ENCODE data around the gene IDS. TPM values are rescaled to one million over a fixed set of nuclear protein-coding genes. Genes with fewer than 3 reads are reported as not detected.

Gene IDS
- total RNA-seq, 2 experiments from 2014 or later, result 44.0 to 65.8 TPM

- no peak overlapping the region for H3K4me2 ChIP-seq (ENCODE audit: low read length)
- DNase-seq (ENCODE audit: low spot score), result no peak
- H3K27ac ChIP-seq (ENCODE audit: low read depth, low read length, poor library complexity, severe bottlenecking), result no peak overlapping the region
- no peak for TF ChIP-seq EZH2phosphoT487 (IDR thresholded peaks at IDR 0.05; ENCODE audit: borderline replicate concordance, low read depth, low read length)
- TF ChIP-seq, protein P1, sequence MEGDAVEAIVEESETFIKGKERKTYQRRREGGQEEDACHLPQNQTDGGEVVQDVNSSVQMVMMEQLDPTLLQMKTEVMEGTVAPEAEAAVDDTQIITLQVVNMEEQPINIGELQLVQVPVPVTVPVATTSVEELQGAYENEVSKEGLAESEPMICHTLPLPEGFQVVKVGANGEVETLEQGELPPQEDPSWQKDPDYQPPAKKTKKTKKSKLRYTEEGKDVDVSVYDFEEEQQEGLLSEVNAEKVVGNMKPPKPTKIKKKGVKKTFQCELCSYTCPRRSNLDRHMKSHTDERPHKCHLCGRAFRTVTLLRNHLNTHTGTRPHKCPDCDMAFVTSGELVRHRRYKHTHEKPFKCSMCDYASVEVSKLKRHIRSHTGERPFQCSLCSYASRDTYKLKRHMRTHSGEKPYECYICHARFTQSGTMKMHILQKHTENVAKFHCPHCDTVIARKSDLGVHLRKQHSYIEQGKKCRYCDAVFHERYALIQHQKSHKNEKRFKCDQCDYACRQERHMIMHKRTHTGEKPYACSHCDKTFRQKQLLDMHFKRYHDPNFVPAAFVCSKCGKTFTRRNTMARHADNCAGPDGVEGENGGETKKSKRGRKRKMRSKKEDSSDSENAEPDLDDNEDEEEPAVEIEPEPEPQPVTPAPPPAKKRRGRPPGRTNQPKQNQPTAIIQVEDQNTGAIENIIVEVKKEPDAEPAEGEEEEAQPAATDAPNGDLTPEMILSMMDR (conservative IDR thresholded peaks at IDR 0.05; ENCODE audit: low read length), result no peak
- H3K36me3 ChIP-seq (ENCODE audit: insufficient read depth, low read length), result no peaks in the 10 kb centered on the region
- no peak overlapping the region for H2AFZ ChIP-seq (ENCODE audit: low read length)
- intact Hi-C loops (cut with micrococcal nuclease; ENCODE audit: unreplicated experiment), result no loop called here
- BruUV-seq (replicated peaks), result no TSS peak
- H3K9me3 ChIP-seq (ENCODE audit: low read length), result no peaks in the 10 kb centered on the region
- no peaks in the 10 kb centered on the region for H3K9me2 ChIP-seq (ENCODE audit: insufficient read depth, low read length)
- H4K20me1 ChIP-seq (ENCODE audit: insufficient read depth, low read length), result no peaks in the 10 kb centered on the region
- no peak overlapping the region for H3K4me3 ChIP-seq (ENCODE audit: low read depth, low read length, poor library complexity, severe bottlenecking)
- peaks cover 2% of the 10 kb centered on the region for H3K4me1 ChIP-seq (ENCODE audit: insufficient read depth, low read length, poor library complexity, severe bottlenecking)
- no peaks in the 10 kb centered on the region for H3K79me2 ChIP-seq (ENCODE audit: insufficient read depth, low read depth, low read length)
- CTCF ChIA-PET (ENCODE audit: unreplicated experiment), result no interaction called here
- POLR2A ChIA-PET, result no interaction called here
Measured at GRCh38 chrX:149515954-149516602, 11.0 kb upstream of the IDS start.

DNA sequence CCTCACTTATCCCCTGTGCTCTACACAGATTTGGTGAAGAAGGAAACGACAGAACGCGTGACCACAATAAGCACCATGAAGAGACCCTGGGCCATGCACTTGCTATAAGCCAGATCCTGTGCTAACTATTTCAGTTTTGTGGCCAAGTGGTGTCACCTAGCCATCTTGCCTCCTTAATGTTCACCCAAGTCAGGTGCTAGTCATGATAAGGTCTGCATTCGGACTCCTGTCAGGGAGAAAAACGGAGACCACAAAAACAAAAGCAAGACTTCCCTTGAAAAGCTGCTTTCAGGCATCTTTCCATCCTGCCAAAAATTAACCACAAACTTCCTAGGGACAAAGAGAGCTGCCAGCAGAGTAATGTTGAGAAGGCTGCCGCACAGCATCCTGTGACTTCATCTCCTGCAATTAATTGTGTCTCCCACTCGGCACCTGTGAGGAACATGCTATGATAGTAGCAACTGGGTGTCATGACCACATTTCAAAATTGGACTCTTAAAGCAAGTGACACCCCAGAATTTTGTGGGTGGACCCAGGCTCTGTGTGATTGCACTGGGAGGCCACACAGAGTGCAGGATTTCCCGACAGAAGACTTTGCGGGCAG lies 8.8 kb upstream of the IDS start:
- no peak overlapping the region for H2AFZ ChIP-seq (ENCODE audit: low read length)
- POLR2A ChIA-PET, result interaction anchor here (0.6 kb wide), 1 partner anchor 26 kb away, joined by 4 read pairs; no protein-coding TSS in a partner anchor
- no TSS peak for BruUV-seq (replicated peaks)

More for the DNA sequence above, 8.8 kb upstream of the IDS start:
- H3K36me3 ChIP-seq (ENCODE audit: insufficient read depth, low read length), result no peaks in the 10 kb centered on the region
- CTCF ChIA-PET (ENCODE audit: unreplicated experiment), result no interaction called here
- no peaks in the 10 kb centered on the region for H4K20me1 ChIP-seq (ENCODE audit: insufficient read depth, low read length)
- H3K4me1 ChIP-seq (ENCODE audit: insufficient read depth, low read length, poor library complexity, severe bottlenecking), result peaks cover 2% of the 10 kb centered on the region
- no peak for DNase-seq (ENCODE audit: low spot score)
- H3K4me3 ChIP-seq (ENCODE audit: low read depth, low read length, poor library complexity, severe bottlenecking), result no peak overlapping the region
- no peak overlapping the region for H3K27ac ChIP-seq (ENCODE audit: low read depth, low read length, poor library complexity, severe bottlenecking)
- no peaks in the 10 kb centered on the region for H3K9me2 ChIP-seq (ENCODE audit: insufficient read depth, low read length)
- intact Hi-C loops (cut with micrococcal nuclease; ENCODE audit: unreplicated experiment), result no loop called here
- TF ChIP-seq, protein P1 (conservative IDR thresholded peaks at IDR 0.05; ENCODE audit: low read length), result no peak
- no peak for TF ChIP-seq EZH2phosphoT487 (IDR thresholded peaks at IDR 0.05; ENCODE audit: borderline replicate concordance, low read depth, low read length)
- H3K79me2 ChIP-seq (ENCODE audit: insufficient read depth, low read depth, low read length), result no peaks in the 10 kb centered on the region
- no peak overlapping the region for H3K4me2 ChIP-seq (ENCODE audit: low read length)
- no peaks in the 10 kb centered on the region for H3K9me3 ChIP-seq (ENCODE audit: low read length)

Data from OCI-LY7 (cell line).